Fibroblast of the aortic adventitia (primary cell): Measurements from ENCODE around the gene PLCD1. TPM values are rescaled to one million over a fixed set of nuclear protein-coding genes. Genes with fewer than 3 reads are reported as not detected.
"Not testable (repeated sequence)": the region's sequence is repeated elsewhere in the genome, so short reads cannot be mapped to it uniquely, and the experiment has no call there.

Experiments
- DNase-seq: peaks from one replicate; pipeline ENCODE4 v3.0.0-alpha.2; 2010; ENCODE audit warnings: low read depth
- H3K4me3 ChIP-seq: 2 replicates; pipeline ENCODE4 v1.5.1; 2011; ENCODE audit warnings: low read depth, mild to moderate bottlenecking, control low read depth, low read length, moderate library complexity
- CTCF ChIP-seq: IDR thresholded peaks from 2 replicates; pipeline ENCODE4 v1.5.1; 2011; ENCODE audit warnings: mild to moderate bottlenecking, low read length, control low read depth, inconsistent platforms; ENCODE audit not compliant: insufficient read depth
- total RNA-seq: library from RNA; depleted of rRNA; stranded (reverse); fragments of >200 nt; gene quantifications from 2 replicates; pipeline ENCODE4 v1.2.3, GENCODE V29; 2012; ENCODE audit warnings: low replicate concordance

The PLCD1 gene
- total RNA-seq, 1 donor = 28.3 TPM

- no peak for TF ChIP-seq CTCF
- DNase-seq = no peak
- H3K4me3 ChIP-seq = no peak overlapping the region
Observed at GRCh38 chr3:37991823-37992222, 37.6 kb downstream of the PLCD1 start.

DNA sequence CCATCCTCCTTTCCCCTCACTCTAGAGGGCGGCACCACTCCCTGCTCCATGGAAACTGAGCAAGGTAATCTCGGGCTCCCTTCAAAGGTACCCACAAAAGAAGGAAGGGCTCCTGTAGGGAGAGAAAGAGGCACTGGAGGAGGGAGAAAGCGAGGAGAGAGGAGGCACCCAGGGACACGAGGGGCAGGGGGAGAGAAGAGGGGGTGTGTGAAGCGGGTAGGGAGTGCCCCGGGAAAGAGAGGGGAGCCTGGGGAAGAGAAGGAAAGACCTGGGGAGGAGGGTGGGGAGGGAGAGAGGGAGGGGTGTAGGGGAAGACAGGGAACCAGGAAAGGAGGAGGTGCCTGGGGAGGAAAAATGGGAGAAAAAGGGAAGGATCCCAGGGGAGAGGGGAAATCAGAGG, 38.3 kb downstream of the PLCD1 start:
- no peak for DNase-seq
- no peak overlapping the region for H3K4me3 ChIP-seq
- no peak for TF ChIP-seq CTCF

DNA sequence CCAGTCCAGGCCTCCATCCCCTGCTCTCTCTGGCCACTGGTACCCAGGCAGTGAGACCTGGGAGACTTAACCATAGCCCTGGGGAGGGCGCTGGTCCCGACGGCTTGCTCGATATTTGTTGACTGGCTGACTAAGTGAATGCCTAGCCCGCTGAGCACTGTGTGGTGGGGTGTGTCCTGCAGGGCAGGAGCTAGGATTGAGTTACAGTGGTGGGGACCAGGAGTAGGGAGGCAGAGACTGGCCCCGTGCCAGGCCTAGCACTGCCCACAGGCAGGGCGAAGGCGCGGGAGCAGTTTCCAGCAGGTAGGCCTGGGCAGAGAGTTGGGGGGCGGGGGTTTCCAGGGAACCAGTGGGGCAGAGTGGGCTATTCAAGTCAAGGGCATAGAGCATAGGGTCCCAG, 38.9 kb downstream of the PLCD1 start, which contains the start of gene VILL:
VILL (plus strand) TSS at position 260 of the 400 bp plus-strand sequence. CDS start 2,887 bp downstream, outside the sequence.
- DNase-seq = no peak
- TF ChIP-seq CTCF = no peak
- H3K4me3 ChIP-seq = no peak within 1 kb of the TSS

DNA sequence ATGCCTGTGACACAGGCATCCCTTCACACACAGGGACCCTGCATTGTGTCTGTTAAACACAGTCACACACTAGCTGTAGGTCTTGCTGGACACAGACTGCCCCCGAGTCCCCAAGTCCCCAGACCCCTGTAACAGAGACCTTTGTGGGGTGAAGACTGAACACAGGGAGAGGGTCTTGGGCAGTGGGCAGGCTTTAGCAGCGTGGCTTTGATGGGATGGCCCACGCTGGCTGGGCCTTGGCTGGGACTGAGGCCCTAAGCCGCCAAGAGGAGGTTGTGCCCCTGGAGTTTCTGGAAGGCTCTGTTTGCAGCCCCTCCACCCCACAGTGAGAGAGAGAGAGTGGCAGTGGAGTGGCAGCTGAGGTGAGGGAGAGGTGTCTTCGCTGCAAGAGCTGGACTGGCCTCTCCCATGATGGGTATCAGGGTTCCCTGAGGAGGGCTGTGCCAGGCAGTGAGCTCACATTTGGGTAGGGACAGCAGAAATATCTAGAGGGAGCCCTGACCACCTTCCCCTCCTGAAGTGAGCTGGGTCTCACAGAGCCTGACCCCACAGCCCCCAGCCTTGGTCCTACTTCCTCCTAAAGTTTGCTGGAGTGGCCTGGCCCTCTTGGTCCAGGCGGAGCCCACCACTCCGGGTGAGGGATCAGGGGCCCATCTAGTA, 39.5 kb downstream of the PLCD1 start:
- TF ChIP-seq CTCF = no peak
- no peak overlapping the region for H3K4me3 ChIP-seq
- no peak for DNase-seq

GRCh38 chr3:37988931-37989525, 40.4 kb downstream of the PLCD1 start:
- TF ChIP-seq CTCF = no peak
- H3K4me3 ChIP-seq = no peak overlapping the region
- DNase-seq = no peak

- DNase-seq, H3K4me3 ChIP-seq: not testable (repeated sequence)
Observed at GRCh38 chr3:37988376-37988775, 41.1 kb downstream of the PLCD1 start.

GRCh38 chr3:37987751-37988179, 41.7 kb downstream of the PLCD1 start:
- no peak for DNase-seq
- H3K4me3 ChIP-seq = no peak overlapping the region
- no peak for TF ChIP-seq CTCF
